Common myeloid progenitor, CD34-positive (primary cell): ENCODE measurements around the gene TBC1D32.
"Not testable (repeated sequence)": the region's sequence is repeated elsewhere in the genome, so short reads cannot be mapped to it uniquely, and the experiment has no call there.

Experiments
- CTCF ChIA-PET: fragments of 350-600 bp; sonication (Branson Sonifier 250); formaldehyde crosslinking; loops from one replicate; lab custom pipeline; 2021; ENCODE audit warnings: antibody characterized with exemption; lab: Charles Lee
- POLR2A ChIA-PET: fragments of 350-600 bp; sonication (Branson Sonifier 250); formaldehyde crosslinking; loops from one replicate; lab custom pipeline; 2021; ENCODE audit warnings: antibody characterized with exemption; lab: Charles Lee
- DNase-seq, 3 donors: peaks; one replicate each; pipeline versions ENCODE4 v3.0.0 to v3.0.0-alpha.2; 2013
- H3K27ac ChIP-seq, 2 experiments: 1 replicate in 1 of 2; 2 replicates in 1 of 2; pipeline ENCODE4 v1.7.0; 2013; ENCODE audit warnings: inconsistent platforms in 2 of 2, low read length in 2 of 2, mild to moderate bottlenecking in 2 of 2, low read depth in 1 of 2, moderate library complexity in 1 of 2; ENCODE audit not compliant: severe bottlenecking in 2 of 2, insufficient read depth in 1 of 2, poor library complexity in 1 of 2
- H3K27me3 ChIP-seq, 5 experiments: replicated peaks in 2 of 5; 1 replicate in 3 of 5; 2 replicates in 2 of 5; pipeline versions ENCODE4 v1.6.1 to v1.7.0; 2013; ENCODE audit warnings: low read length in 4 of 5, mild to moderate bottlenecking in 2 of 5, moderate library complexity in 2 of 5, inconsistent platforms in 1 of 5; ENCODE audit not compliant: insufficient read depth in 5 of 5, control insufficient read depth in 4 of 5
- H3K36me3 ChIP-seq, 4 experiments: 1 replicate in 2 of 4; 2 replicates in 2 of 4; pipeline versions ENCODE4 v1.6.1 to v1.7.0; 2013; ENCODE audit warnings: low read length in 3 of 4, control low read depth in 1 of 4, mild to moderate bottlenecking in 1 of 4; ENCODE audit not compliant: control insufficient read depth in 4 of 4, insufficient read depth in 4 of 4
- H3K4me1 ChIP-seq, 4 experiments: 1 replicate in 3 of 4; 2 replicates in 1 of 4; pipeline versions ENCODE4 v1.6.1 to v1.7.1; 2013; ENCODE audit warnings: low read length in 3 of 4, mild to moderate bottlenecking in 3 of 4, control low read depth in 1 of 4, inconsistent platforms in 1 of 4, moderate library complexity in 1 of 4; ENCODE audit not compliant: control insufficient read depth in 4 of 4, insufficient read depth in 4 of 4; ENCODE audit errors: control extremely low read depth in 1 of 4
- H3K4me3 ChIP-seq, 7 experiments: 1 replicate in 4 of 7; 2 replicates in 3 of 7; pipeline versions ENCODE4 v1.5.1 to v1.7.0; 2013; ENCODE audit warnings: mild to moderate bottlenecking in 7 of 7, low read length in 6 of 7, moderate library complexity in 6 of 7, inconsistent platforms in 2 of 7, low read depth in 2 of 7, control low read depth in 1 of 7; ENCODE audit not compliant: insufficient read depth in 4 of 7, control insufficient read depth in 1 of 7; ENCODE audit errors: extremely low read depth in 1 of 7
- H3K9me3 ChIP-seq, 5 experiments: 1 replicate in 4 of 5; 2 replicates in 1 of 5; pipeline versions ENCODE4 v1.6.1 to v1.7.1; 2013; ENCODE audit warnings: low read length in 4 of 5, mild to moderate bottlenecking in 2 of 5, inconsistent platforms in 1 of 5, low read depth in 1 of 5, moderate library complexity in 1 of 5; ENCODE audit not compliant: control insufficient read depth in 4 of 5, insufficient read depth in 2 of 5; ENCODE audit errors: control extremely low read depth in 1 of 5
- WGBS: methylation state at CpG from one replicate; pipeline ENCODE4 v1.1.5; 2013; ENCODE audit not compliant: insufficient coverage; 5-methylcytosine and 5-hydroxymethylcytosine counted together

The TBC1D32 gene

GRCh38 chr6:121309768-121310469 lies 24.4 kb downstream of the TBC1D32 start:
- WGBS: no CpG with 5 or more reads among the region's 4 CpGs
- no peak for DNase-seq
- H3K4me1 ChIP-seq: no peaks in the 10 kb centered on the region
- H3K9me3 ChIP-seq: no peaks in the 10 kb centered on the region
- ChIA-PET POLR2A (no interaction called here), CTCF (interaction anchor here (0.7 kb wide), 1 partner anchor 8 kb away, joined by 3 read pairs; no protein-coding TSS in a partner anchor)
- H3K27ac ChIP-seq: no peak overlapping the region
- no peaks in the 10 kb centered on the region for H3K36me3 ChIP-seq
- no peaks in the 10 kb centered on the region for H3K27me3 ChIP-seq
- no peak overlapping the region for H3K4me3 ChIP-seq

- Histone ChIP-seq H3K4me3 (no peak overlapping the region), H3K4me1 (no peaks in the 10 kb centered on the region), H3K27me3 (no peaks in the 10 kb centered on the region), H3K36me3 (peaks cover 0 to 4% (median 0%) of the 10 kb centered on the region in 4 experiments), H3K27ac (no peak overlapping the region), H3K9me3 (no peaks in the 10 kb centered on the region)
- DNase-seq: peak; percentile 34 to 60 (median 51)
- WGBS: no CpG with 5 or more reads among the region's 7 CpGs
- ChIA-PET CTCF (interaction anchor here (0.9 to 3.4 kb wide), 3 partner anchors 13 to 250 kb away, joined by 3 to 18 read pairs (median 7); no protein-coding TSS in a partner anchor), POLR2A (no interaction called here)
Observed at GRCh38 chr6:121305957-121306607, 28.2 kb downstream of the TBC1D32 start.

- H3K36me3 ChIP-seq: peaks cover 0 to 4% (median 0%) of the 10 kb centered on the region in 4 experiments
- H3K4me3 ChIP-seq: no peak overlapping the region
- H3K4me1 ChIP-seq: no peaks in the 10 kb centered on the region
- POLR2A ChIA-PET: no interaction called here
- H3K27me3 ChIP-seq: no peaks in the 10 kb centered on the region
- H3K27ac ChIP-seq: no peak overlapping the region
- no peak for DNase-seq
- CTCF ChIA-PET: interaction anchor here (0.6 kb wide), 1 partner anchor 17 kb away, joined by 3 read pairs; no protein-coding TSS in a partner anchor
- no peaks in the 10 kb centered on the region for H3K9me3 ChIP-seq
Observed at GRCh38 chr6:121302882-121303281, 31.4 kb downstream of the TBC1D32 start.

GRCh38 chr6:121301156-121301555 lies 33.1 kb downstream of the TBC1D32 start:
- H3K27ac ChIP-seq, H3K9me3 ChIP-seq, CTCF ChIA-PET, H3K36me3 ChIP-seq, H3K4me1 ChIP-seq, H3K4me3 ChIP-seq, H3K27me3 ChIP-seq, POLR2A ChIA-PET, DNase-seq: not testable (repeated sequence)
- WGBS: no CpG with 5 or more reads among the region's 3 CpGs

- Histone ChIP-seq H3K9me3 (no peaks in the 10 kb centered on the region), H3K36me3 (peaks cover 0 to 5% (median 0%) of the 10 kb centered on the region in 4 experiments), H3K4me1 (no peaks in the 10 kb centered on the region), H3K27me3 (no peaks in the 10 kb centered on the region), H3K27ac (no peak overlapping the region), H3K4me3 (no peak overlapping the region)
- POLR2A ChIA-PET: no interaction called here
- peak in 2 of 3 donors; percentile 21 to 30 for DNase-seq
- WGBS: no CpG with 5 or more reads among the region's 1 CpG
- CTCF ChIA-PET: no interaction called here
Observed at GRCh38 chr6:121297694-121298093, 36.6 kb downstream of the TBC1D32 start.

GRCh38 chr6:121285041-121285440 lies 49.2 kb downstream of the TBC1D32 start:
- Histone ChIP-seq H3K9me3 (no peaks in the 10 kb centered on the region), H3K27ac (no peak overlapping the region), H3K27me3 (no peaks in the 10 kb centered on the region), H3K36me3 (peaks cover 0 to 4% (median 1%) of the 10 kb centered on the region in 4 experiments), H3K4me3 (no peak overlapping the region), H3K4me1 (no peaks in the 10 kb centered on the region)
- WGBS: 100% methylated on average over 1 of the region's 1 CpG
- ChIA-PET CTCF (no interaction called here), POLR2A (no interaction called here)
- DNase-seq: no peak

GRCh38 chr6:121274666-121275295 lies 59.5 kb downstream of the TBC1D32 start:
- H3K9me3 ChIP-seq: no peaks in the 10 kb centered on the region
- no peaks in the 10 kb centered on the region for H3K36me3 ChIP-seq
- 100% methylated on average over 1 of the region's 3 CpGs for WGBS
- H3K4me1 ChIP-seq: no peaks in the 10 kb centered on the region
- CTCF ChIA-PET: no interaction called here
- no peaks in the 10 kb centered on the region for H3K27me3 ChIP-seq
- no peak for DNase-seq
- no peak overlapping the region for H3K4me3 ChIP-seq
- H3K27ac ChIP-seq: no peak overlapping the region
- POLR2A ChIA-PET: no interaction called here
